ENCODE measurements around the gene ZNF367.

ZNF367 gene

GRCh38 chr9:96418083-96418919 lies at the start of gene ZNF367:
TSS of gene ZNF367 (minus strand) at chr9:96418370. CDS start at chr9:96418032, 338 bp downstream.
- DNase-seq, result peak; percentile 98

DNA sequence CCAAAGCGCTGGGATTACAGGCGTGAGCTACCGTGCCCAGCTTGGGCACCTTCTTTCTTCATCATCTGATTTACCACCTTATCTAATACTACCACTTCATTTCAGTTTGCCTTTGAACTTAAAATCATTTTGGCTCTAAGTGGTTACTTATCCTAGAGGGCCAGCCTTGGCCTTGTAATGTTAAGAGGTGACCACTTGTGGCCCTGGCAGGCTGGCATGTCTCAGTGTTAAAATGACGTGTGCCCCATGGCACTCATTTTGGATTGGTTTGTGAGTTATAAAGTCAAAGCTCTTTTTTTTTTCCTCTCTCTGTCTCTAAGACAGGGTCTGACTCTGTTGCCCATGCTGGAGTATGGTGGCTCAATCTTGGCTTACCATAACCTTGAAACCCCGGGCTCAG lies 49.6 kb upstream of the ZNF367 start:
- no peak for DNase-seq

DNA sequence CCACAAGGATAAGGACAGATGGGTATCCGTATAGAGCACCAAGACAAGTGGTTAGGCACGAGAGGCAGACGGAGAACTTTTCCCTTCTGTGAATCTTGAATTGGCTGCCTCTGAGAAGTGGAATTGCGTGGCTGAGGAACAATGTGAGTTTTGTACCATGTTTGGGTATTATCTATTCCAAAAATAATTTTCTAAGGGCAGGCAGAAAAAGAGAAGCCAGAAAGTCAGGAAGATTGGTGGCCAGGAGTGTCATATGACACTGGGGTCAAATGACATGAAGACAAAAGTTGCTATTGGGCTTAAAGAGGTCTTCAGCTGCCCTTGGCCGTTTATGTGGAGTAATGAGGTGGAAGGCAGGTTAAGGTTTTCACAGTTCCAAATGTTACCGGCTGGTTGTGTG lies 46.3 kb upstream of the ZNF367 start:
- no peak for DNase-seq

GRCh38 chr9:96462541-96462940 lies 44.4 kb upstream of the ZNF367 start:
- DNase-seq, result no peak

DNA sequence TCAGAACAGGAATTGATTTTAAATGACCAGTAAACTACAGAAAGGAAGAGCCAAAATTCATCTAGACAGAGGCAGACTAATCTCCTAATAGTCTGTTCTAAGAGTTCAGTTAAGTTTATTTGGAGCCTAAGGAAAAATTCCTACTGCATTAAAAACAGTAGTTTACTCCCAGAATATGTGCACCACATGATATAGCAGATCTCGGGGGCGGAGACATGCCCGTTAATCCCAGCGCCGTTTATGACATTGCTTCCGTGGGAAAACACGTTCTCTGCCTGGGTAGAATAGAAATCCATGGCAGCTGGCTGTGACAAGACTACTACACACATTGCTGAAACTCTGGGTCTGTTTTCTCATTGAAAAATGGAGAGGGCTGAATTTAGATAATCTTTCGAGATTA lies 43.2 kb upstream of the ZNF367 start:
- DNase-seq, result no peak

GRCh38 chr9:96460882-96461281 lies 42.7 kb upstream of the ZNF367 start:
- no peak for DNase-seq

GRCh38 chr9:96460470-96460869 lies 42.3 kb upstream of the ZNF367 start:
- DNase-seq, result no peak

GRCh38 chr9:96459268-96460007 lies 41.3 kb upstream of the ZNF367 start:
- no peak for DNase-seq

- no peak for DNase-seq
Measured at GRCh38 chr9:96458226-96458625, 40.1 kb upstream of the ZNF367 start.

DNA sequence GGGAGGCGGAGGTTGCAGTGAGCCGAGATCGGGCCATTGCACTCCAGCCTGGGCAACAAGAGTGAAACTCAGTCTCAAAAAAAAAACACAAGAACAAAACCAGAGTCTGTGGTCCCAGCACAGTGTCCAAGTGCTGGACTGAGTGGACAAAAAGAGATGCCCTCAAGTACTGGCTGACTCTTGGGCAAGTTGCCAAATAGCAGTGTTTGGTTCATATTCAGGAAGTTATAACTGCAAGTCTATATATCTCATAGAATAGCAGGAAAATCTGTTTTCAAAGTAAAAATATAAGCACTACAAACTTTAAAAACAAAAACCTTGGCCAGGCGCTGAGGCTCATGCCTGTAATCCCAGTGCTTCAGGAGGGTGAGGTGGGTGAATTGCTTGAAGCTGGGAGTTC lies 39.1 kb upstream of the ZNF367 start:
- DNase-seq, result no peak

DNA sequence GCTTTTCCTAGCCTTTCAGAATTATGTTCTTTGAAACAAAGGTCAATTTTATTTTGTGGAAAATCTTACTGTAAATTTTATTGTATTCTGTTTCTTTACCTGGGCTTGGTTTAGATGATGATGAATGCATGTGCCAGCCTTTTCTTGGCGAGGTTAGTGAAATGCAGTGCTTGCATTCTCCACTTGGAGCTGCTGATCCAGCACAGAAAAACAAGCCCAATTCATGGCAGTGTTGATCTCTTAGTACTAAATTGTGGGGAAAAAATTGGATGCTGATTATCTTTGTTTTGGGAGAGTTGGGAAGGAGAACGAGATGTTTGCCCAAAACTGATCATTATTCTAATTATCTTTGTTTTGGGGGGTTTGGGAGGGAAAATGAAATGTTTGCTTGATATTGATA lies 35.5 kb upstream of the ZNF367 start:
- peak; percentile 16 for DNase-seq

DNA sequence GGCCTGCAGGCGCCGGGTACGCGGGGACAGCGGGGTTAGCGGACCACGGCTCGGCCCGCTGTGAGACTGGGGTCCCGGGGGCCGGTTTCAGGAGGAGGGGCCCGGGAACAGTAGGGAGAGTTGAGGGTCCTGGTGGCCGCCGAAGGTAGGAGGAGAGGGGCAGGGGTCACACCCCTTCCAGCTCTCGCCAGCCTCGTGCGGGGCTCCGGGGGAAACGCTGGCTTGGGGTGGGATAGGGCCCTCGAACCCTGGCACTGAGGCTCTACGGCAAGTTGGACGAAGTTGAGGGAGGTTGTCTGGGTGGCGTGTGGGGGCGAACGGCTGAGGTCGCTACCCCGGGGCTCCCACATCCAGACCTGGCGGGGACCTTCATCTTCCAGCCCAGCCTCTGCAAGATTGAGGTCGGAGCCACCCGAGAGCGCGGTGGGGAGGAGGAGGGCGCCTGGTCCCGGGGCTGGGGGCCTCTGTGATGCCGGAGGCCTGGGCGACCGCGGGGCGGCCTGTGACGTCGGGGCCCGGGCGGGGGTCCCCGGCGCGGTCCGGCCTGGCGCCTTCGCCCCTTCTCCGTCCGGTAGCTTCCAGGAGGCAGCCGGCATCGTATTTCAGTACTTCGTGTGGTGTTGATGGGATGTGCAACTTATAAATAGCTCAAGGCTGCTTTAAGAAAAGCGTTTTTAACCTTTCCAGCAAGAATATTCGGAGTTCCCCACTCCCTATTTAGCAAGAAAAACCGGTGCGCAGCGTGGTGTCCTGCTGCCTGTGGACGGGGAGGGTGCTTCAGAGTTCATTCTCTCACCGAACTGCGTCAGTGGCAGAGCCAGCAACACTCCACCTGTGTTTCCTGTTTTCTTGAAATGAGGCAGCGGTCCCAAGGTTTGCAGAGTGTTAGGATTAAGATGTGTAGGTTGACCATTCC lies 32.7 kb upstream of the ZNF367 start:
- peak; percentile 44 for DNase-seq

- DNase-seq, result peak; percentile 97
Measured at GRCh38 chr9:96449845-96450612, 31.9 kb upstream of the ZNF367 start, which contains the start of gene HABP4. TSS of gene HABP4 (plus strand) at chr9:96450169. CDS start at chr9:96450280, 111 bp downstream.

DNA sequence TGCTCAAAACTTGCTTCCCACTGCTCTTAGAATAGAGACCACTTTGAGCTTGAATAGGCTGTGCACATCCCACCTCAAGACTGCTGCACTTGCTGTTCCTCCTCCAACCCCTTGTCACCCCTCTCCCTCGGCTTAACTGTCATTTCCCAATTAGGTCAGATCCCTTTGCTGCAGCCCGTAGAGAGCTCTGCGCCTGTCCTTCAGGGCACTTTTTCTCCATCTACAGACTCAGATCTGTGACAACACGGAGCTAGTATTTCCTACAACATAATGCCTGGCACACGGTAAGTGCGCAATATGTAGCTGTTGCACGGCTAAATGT lies 31.3 kb upstream of the ZNF367 start:
- peak; percentile 73 for DNase-seq

GRCh38 chr9:96448546-96449170 lies 30.5 kb upstream of the ZNF367 start:
- DNase-seq, result peak; percentile 73

- DNase-seq, result no peak
Measured at GRCh38 chr9:96447406-96447805, 29.2 kb upstream of the ZNF367 start.

GRCh38 chr9:96442491-96442890 lies 24.3 kb upstream of the ZNF367 start:
- no peak for DNase-seq

DNA sequence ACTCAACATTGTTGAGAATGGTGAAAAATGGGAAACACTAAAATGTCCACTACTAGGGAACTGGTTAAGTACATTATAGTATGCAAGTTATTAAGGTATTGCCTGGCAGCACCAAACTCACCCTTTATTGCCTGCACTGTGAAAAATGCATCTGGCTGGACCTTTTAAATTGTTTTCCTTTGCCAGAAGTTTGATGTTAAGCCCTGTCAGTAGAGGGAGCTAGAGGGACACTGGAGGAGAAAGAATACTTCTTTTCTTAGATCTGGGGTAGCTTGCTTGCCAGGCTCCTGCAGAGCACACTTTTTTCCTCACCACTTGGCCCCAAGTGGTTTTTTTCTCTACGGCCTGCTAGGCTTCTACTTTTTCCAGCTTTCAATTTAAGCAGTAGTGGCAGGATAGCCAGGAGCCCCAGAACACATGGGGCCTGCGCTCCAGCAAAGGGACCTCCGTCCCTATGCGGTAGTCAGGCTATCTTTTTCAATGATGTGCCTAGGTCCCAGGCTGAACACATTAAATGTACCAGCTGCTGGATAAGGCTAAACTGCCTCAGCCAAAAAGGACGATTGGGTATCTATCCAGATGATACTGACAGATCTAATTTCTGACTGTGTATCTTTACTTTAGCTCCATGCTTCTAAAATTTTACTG lies 23.8 kb upstream of the ZNF367 start:
- DNase-seq, result peak; percentile 79

GRCh38 chr9:96440671-96441199 lies 22.6 kb upstream of the ZNF367 start:
- no peak for DNase-seq

- no peak for DNase-seq
Measured at GRCh38 chr9:96437454-96437853, 19.3 kb upstream of the ZNF367 start.

Data from NCI-H82 (cell line).